Liver (tissue), 3 donors: Measurements from ENCODE around the gene SOCS3.

ENCODE experiments used
- FOXA1 ChIP-seq: IDR thresholded peaks from 2 replicates; pipeline ENCODE4 v1.6.1; 2016; ENCODE audit warnings: antibody characterized with exemption
- FOXA2 ChIP-seq: IDR thresholded peaks from 2 replicates; pipeline ENCODE4 v1.6.1; 2016; ENCODE audit warnings: antibody characterized with exemption
- GABPA ChIP-seq, 2 donors: IDR thresholded peaks in 1 of 2; conservative IDR thresholded peaks in 1 of 2; 2 replicates each; pipeline ENCODE4 v1.6.1; 2016; ENCODE audit warnings: antibody characterized with exemption in 2 of 2, mild to moderate bottlenecking in 1 of 2, moderate library complexity in 1 of 2
- HNF4A ChIP-seq, 2 donors: conservative IDR thresholded peaks; 2 replicates each; pipeline ENCODE4 v1.6.1; 2016; ENCODE audit warnings: antibody characterized with exemption in 2 of 2, mild to moderate bottlenecking in 2 of 2
- HNF4G ChIP-seq: IDR thresholded peaks from 2 replicates; pipeline ENCODE4 v1.6.1; 2016; ENCODE audit warnings: antibody characterized with exemption
- JUND ChIP-seq, 2 donors: IDR thresholded peaks; 2 replicates each; pipeline ENCODE4 v1.6.1; 2016; ENCODE audit warnings: antibody characterized with exemption in 2 of 2
- RAD21 ChIP-seq, 2 donors: IDR thresholded peaks; 2 replicates each; pipeline ENCODE4 v1.6.1; 2016; ENCODE audit warnings: antibody characterized with exemption in 2 of 2, mild to moderate bottlenecking in 2 of 2
- SP1 ChIP-seq: IDR thresholded peaks from 2 replicates; pipeline ENCODE4 v1.6.1; 2018; ENCODE audit warnings: antibody characterized with exemption, mild to moderate bottlenecking
- TAF1 ChIP-seq: conservative IDR thresholded peaks from 2 replicates; pipeline ENCODE4 v1.6.1; 2016; ENCODE audit warnings: antibody characterized with exemption, mild to moderate bottlenecking
- YY1 ChIP-seq: IDR thresholded peaks from 2 replicates; pipeline ENCODE4 v1.6.1; 2016; ENCODE audit warnings: antibody characterized with exemption, mild to moderate bottlenecking
- TF ChIP-seq, protein P1 (sequence below): fragments of 150-350 bp; IDR thresholded peaks from 2 replicates; pipeline ENCODE4 v1.5.1; 2017; ENCODE audit warnings: improper control_type of control experiment, low read depth, low read length; ENCODE audit not compliant: missing input control
- TF ChIP-seq, protein P2 (sequence below): IDR thresholded peaks from 2 replicates; pipeline ENCODE4 v1.6.1; 2016; ENCODE audit warnings: antibody characterized with exemption, mild to moderate bottlenecking
- TF ChIP-seq, protein P3 (sequence below): IDR thresholded peaks from 2 replicates; pipeline ENCODE4 v1.6.1; 2016; ENCODE audit warnings: antibody characterized with exemption
- donor health status: healthy.
- donor health status: healthy.

DNA sequence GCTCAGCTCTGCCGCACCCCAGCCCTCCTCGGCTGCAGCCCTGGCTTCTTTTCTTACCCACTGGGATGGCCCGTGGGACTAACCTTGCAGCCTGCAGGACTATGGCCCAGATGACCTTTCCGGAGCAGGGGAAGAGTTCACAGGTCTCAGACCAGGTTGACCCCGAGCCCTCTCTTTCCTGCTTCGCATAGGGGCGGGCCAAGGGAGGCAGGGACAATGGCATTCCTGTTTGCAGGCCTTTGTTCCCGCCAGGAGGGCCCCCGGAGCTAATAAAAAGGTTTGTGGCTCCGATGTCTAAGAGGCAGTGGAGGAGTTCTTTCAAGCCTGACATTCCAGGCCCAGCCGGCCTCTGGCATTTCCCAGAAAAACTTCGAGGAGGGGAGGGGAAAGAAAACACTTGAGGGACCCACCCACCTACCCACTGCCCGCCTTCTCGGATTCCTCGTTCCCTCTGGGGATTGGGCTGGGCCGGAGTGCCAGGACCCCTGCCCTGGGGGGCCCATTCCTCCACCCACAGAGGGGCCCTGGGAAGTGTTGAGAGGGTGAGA lies 5.8 kb upstream of the SOCS3 start:
- TF ChIP-seq, protein P1, sequence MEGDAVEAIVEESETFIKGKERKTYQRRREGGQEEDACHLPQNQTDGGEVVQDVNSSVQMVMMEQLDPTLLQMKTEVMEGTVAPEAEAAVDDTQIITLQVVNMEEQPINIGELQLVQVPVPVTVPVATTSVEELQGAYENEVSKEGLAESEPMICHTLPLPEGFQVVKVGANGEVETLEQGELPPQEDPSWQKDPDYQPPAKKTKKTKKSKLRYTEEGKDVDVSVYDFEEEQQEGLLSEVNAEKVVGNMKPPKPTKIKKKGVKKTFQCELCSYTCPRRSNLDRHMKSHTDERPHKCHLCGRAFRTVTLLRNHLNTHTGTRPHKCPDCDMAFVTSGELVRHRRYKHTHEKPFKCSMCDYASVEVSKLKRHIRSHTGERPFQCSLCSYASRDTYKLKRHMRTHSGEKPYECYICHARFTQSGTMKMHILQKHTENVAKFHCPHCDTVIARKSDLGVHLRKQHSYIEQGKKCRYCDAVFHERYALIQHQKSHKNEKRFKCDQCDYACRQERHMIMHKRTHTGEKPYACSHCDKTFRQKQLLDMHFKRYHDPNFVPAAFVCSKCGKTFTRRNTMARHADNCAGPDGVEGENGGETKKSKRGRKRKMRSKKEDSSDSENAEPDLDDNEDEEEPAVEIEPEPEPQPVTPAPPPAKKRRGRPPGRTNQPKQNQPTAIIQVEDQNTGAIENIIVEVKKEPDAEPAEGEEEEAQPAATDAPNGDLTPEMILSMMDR = no peak
- no peak for TF ChIP-seq SP1
- TF ChIP-seq JUND (IDR thresholded peaks at IDR 0.05) = no peak
- no peak for TF ChIP-seq RAD21 (IDR thresholded peaks at IDR 0.05)
- no peak for TF ChIP-seq FOXA1
- TF ChIP-seq, protein P2, sequence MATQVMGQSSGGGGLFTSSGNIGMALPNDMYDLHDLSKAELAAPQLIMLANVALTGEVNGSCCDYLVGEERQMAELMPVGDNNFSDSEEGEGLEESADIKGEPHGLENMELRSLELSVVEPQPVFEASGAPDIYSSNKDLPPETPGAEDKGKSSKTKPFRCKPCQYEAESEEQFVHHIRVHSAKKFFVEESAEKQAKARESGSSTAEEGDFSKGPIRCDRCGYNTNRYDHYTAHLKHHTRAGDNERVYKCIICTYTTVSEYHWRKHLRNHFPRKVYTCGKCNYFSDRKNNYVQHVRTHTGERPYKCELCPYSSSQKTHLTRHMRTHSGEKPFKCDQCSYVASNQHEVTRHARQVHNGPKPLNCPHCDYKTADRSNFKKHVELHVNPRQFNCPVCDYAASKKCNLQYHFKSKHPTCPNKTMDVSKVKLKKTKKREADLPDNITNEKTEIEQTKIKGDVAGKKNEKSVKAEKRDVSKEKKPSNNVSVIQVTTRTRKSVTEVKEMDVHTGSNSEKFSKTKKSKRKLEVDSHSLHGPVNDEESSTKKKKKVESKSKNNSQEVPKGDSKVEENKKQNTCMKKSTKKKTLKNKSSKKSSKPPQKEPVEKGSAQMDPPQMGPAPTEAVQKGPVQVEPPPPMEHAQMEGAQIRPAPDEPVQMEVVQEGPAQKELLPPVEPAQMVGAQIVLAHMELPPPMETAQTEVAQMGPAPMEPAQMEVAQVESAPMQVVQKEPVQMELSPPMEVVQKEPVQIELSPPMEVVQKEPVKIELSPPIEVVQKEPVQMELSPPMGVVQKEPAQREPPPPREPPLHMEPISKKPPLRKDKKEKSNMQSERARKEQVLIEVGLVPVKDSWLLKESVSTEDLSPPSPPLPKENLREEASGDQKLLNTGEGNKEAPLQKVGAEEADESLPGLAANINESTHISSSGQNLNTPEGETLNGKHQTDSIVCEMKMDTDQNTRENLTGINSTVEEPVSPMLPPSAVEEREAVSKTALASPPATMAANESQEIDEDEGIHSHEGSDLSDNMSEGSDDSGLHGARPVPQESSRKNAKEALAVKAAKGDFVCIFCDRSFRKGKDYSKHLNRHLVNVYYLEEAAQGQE = no peak
- TF ChIP-seq, protein P3, sequence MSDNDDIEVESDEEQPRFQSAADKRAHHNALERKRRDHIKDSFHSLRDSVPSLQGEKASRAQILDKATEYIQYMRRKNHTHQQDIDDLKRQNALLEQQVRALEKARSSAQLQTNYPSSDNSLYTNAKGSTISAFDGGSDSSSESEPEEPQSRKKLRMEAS = no peak
- no peak for TF ChIP-seq HNF4A (conservative IDR thresholded peaks at IDR 0.05)
- TF ChIP-seq TAF1 = no peak
- no peak for TF ChIP-seq GABPA (IDR thresholded peaks at IDR 0.05 in 1 of 2, conservative IDR thresholded peaks at IDR 0.05 in 1 of 2)
- TF ChIP-seq HNF4G = no peak
- TF ChIP-seq YY1 = no peak
- TF ChIP-seq FOXA2 = no peak
